Nephron (organoid): ENCODE results near the gene PDE6G.

ENCODE experiments used
- H3K27ac Mint-ChIP-seq, 3 experiments: 2 replicates each; pipeline ENCODE4 v1.8.0; 2020; ENCODE audit warnings: mixed read lengths in 3 of 3, mild to moderate bottlenecking in 2 of 3, moderate library complexity in 1 of 3
- H3K27me3 Mint-ChIP-seq: 2 replicates; pipeline ENCODE4 v1.8.0; 2021; ENCODE audit warnings: low read depth, mild to moderate bottlenecking, moderate library complexity, mixed read lengths
- H3K36me3 Mint-ChIP-seq: 2 replicates; pipeline ENCODE4 v1.8.0; 2020; ENCODE audit warnings: low read depth, mixed read lengths
- H3K4me1 Mint-ChIP-seq: 2 replicates; pipeline ENCODE4 v1.8.0; 2020; ENCODE audit warnings: mixed read lengths
- H3K4me3 Mint-ChIP-seq, 3 experiments: 2 replicates each; pipeline ENCODE4 v1.8.0; 2020; ENCODE audit warnings: mild to moderate bottlenecking in 3 of 3, mixed read lengths in 3 of 3, moderate library complexity in 2 of 3
- H3K9me3 Mint-ChIP-seq: 2 replicates; pipeline ENCODE4 v1.8.0; 2020; ENCODE audit warnings: mixed read lengths
- TF ChIP-seq, protein P1 (sequence below), 3 experiments: fragments of 200-600 bp; sonication (generic); IDR thresholded peaks; one replicate each; pipeline ENCODE4 v1.5.0; 2021; ENCODE audit warnings: antibody characterized with exemption in 3 of 3; ENCODE audit not compliant: unreplicated experiment in 3 of 3

PDE6G gene

DNA sequence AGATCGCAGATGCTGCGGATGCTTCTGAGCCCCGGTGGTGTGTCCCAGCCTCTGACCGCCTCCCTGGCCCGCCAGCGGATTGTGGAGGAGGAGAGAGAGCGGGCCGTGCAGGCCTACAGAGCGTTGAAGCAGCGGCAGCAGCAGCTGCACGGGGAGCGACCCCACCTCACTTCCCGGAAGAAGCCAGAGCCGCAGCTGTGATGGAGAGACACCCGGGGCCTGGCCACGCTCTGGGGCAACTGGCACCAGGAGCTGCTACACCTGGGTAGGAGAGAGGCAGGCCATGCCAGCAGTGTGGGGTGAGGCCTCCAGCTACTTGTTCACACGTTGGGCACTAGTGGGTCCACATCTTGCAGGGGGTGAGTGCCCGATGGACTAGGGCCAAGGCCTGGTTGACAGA, 16.2 kb upstream of the PDE6G start:
- TF ChIP-seq, protein P1, sequence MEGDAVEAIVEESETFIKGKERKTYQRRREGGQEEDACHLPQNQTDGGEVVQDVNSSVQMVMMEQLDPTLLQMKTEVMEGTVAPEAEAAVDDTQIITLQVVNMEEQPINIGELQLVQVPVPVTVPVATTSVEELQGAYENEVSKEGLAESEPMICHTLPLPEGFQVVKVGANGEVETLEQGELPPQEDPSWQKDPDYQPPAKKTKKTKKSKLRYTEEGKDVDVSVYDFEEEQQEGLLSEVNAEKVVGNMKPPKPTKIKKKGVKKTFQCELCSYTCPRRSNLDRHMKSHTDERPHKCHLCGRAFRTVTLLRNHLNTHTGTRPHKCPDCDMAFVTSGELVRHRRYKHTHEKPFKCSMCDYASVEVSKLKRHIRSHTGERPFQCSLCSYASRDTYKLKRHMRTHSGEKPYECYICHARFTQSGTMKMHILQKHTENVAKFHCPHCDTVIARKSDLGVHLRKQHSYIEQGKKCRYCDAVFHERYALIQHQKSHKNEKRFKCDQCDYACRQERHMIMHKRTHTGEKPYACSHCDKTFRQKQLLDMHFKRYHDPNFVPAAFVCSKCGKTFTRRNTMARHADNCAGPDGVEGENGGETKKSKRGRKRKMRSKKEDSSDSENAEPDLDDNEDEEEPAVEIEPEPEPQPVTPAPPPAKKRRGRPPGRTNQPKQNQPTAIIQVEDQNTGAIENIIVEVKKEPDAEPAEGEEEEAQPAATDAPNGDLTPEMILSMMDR (IDR thresholded peaks at IDR 0.05; ENCODE audit: unreplicated experiment in 3 of 3): no peak
- Mint-ChIP-seq H3K4me1 (peaks cover 5% of the 10 kb centered on the region), H3K27ac (no peak overlapping the region), H3K27me3 (no peaks in the 10 kb centered on the region), H3K4me3 (no peak overlapping the region), H3K9me3 (no peaks in the 10 kb centered on the region), H3K36me3 (peaks cover 32% of the 10 kb centered on the region)

DNA sequence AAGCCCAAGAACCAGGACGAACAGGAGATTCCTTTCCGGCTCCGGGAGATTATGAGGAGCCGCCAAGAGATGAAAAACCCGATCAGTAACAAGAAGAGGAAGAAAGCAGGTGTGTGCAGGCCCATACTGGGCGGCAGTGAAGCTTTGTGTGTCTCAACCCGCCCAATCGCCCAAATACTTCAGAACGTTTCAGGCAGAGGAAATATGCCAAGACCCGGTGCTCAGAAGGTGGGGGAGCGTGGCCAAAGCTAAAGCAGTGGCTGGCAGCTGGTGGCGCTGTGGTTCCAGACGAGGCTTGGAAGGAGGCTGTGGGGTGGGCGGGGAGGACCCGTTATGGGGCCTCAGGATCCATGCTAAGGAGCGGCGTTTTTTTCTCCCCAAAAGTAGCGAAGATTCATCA, 11.4 kb upstream of the PDE6G start:
- peaks cover 21% of the 10 kb centered on the region for H3K4me1 Mint-ChIP-seq
- no peaks in the 10 kb centered on the region for H3K27me3 Mint-ChIP-seq
- H3K27ac Mint-ChIP-seq: no peak overlapping the region
- no peaks in the 10 kb centered on the region for H3K9me3 Mint-ChIP-seq
- H3K36me3 Mint-ChIP-seq: peaks cover 24% of the 10 kb centered on the region
- H3K4me3 Mint-ChIP-seq: peak overlapping the region; percentile 88 to 95 (median 94)
- TF ChIP-seq, protein P1 (IDR thresholded peaks at IDR 0.05; ENCODE audit: unreplicated experiment in 3 of 3): no peak

DNA sequence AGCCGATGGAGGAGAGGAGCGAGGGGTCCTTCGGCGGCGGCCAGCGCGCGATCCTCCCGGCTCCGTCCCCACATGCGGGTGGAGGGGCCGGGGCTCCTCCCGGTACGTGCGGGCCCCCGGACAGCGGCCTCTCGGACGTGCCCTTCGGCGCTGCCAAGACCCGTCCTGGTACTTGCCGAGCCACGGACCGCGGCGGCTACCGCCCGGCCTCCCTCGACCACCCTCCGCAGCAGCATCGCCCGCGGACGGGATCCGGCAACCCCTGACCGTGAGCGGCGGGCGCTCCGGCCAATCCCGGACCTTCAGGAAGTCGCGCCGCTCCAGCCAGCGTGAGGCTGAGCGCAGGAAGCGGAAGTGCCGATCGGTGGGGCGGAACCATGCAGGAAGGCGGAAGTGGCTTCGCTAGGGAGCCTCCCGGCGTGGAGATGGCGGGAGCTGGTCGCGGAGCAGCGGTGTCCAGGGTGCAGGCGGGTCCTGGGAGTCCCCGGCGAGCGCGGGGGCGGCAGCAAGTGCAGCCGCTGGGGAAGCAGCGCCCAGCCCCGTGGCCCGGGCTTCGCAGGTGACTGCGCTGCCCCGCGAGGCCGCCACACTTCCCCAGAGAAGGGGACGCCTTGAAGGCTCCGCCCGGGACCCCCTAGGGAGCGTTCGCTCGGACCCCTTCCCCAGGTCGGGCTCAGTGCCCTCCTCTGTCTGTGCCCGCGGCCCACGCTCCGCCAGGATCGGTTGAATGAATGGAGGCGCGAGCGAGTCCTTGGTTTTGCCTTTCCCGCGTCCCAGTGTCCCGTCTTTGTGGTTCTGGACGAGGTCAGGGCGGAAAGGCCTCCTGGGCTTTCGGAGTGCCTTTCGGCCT, 10.2 kb upstream of the PDE6G start, which contains the start of the genes CCDC137 and OXLD1:
Gene CCDC137 (plus strand): TSS at position 396 of the 850 bp plus-strand sequence. CDS start 30 bp downstream, at position 426.
Gene OXLD1 (minus strand): TSS at position 264 of the 850 bp plus-strand sequence. CDS start 28 bp downstream, at position 236.
- peak within 1 kb of the TSS; percentile 92 to 95 (median 94) for H3K4me3 Mint-ChIP-seq
- H3K27me3 Mint-ChIP-seq: no peaks in the 10 kb centered on the region
- H3K9me3 Mint-ChIP-seq: no peaks in the 10 kb centered on the region
- peak within 1 kb of the TSS; percentile 88 to 96 (median 94) for H3K27ac Mint-ChIP-seq
- TF ChIP-seq, protein P1 (IDR thresholded peaks at IDR 0.05; ENCODE audit: unreplicated experiment in 3 of 3): no peak
- H3K4me1 Mint-ChIP-seq: peaks cover 21% of the 10 kb centered on the region
- peaks cover 17% of the 10 kb centered on the region for H3K36me3 Mint-ChIP-seq

GRCh38 chr17:81666092-81666341, 9.7 kb upstream of the PDE6G start:
- Mint-ChIP-seq H3K36me3 (peaks cover 13% of the 10 kb centered on the region), H3K27ac (peak overlapping the region; percentile 88 to 96 (median 94)), H3K9me3 (no peaks in the 10 kb centered on the region), H3K27me3 (no peaks in the 10 kb centered on the region), H3K4me1 (peaks cover 21% of the 10 kb centered on the region), H3K4me3 (peak overlapping the region; percentile 91 to 95 (median 92))
- TF ChIP-seq, protein P1 (IDR thresholded peaks at IDR 0.05; ENCODE audit: unreplicated experiment in 3 of 3): no peak

GRCh38 chr17:81665205-81666091, 9.1 kb upstream of the PDE6G start:
- Mint-ChIP-seq H3K27ac (peak overlapping the region; percentile 88 to 96 (median 94)), H3K27me3 (no peaks in the 10 kb centered on the region), H3K36me3 (peaks cover 13% of the 10 kb centered on the region), H3K9me3 (no peaks in the 10 kb centered on the region), H3K4me1 (peaks cover 21% of the 10 kb centered on the region), H3K4me3 (peak overlapping the region; percentile 91 to 95 (median 92))
- TF ChIP-seq, protein P1 (IDR thresholded peaks at IDR 0.05; ENCODE audit: unreplicated experiment in 3 of 3): no peak
